SK-N-SH treated with all-trans-retinoic acid at 6 μM for 48 hours (cell line): ENCODE data around the gene MBTPS2.

Experiments used
- ATAC-seq: fragments of 200-7000 bp; cut with Tn5 transposase; 3 replicates; pipeline ENCODE4 v1.9.1; 2020; ENCODE audit warnings: mild to moderate bottlenecking, moderate library complexity
- ARNTL ChIP-seq: fragments of 450-650 bp; formaldehyde crosslinking; IDR thresholded peaks from 2 replicates; pipeline ENCODE4 v1.5.0; 2020; ENCODE audit warnings: low read depth, mild to moderate bottlenecking, moderate library complexity, borderline replicate concordance
- BACH2 ChIP-seq: fragments of 250-450 bp; sonication (Bioruptor Pico); IDR thresholded peaks from 2 replicates; pipeline ENCODE4 v1.9.0; 2021; ENCODE audit warnings: mild to moderate bottlenecking, borderline replicate concordance
- CREB5 ChIP-seq: fragments of 250-450 bp; sonication (Bioruptor Pico); IDR thresholded peaks from 2 replicates; pipeline ENCODE4 v1.5.1; 2020; ENCODE audit warnings: low read depth, mild to moderate bottlenecking, moderate library complexity
- CSDC2 ChIP-seq: fragments of 250-450 bp; sonication (Bioruptor Pico); IDR thresholded peaks from 2 replicates; pipeline ENCODE4 v1.5.0; 2020; ENCODE audit warnings: mild to moderate bottlenecking, moderate library complexity
- ESRRG ChIP-seq: fragments of 250-450 bp; sonication (Bioruptor Pico); IDR thresholded peaks from 2 replicates; pipeline ENCODE4 v1.6.1; 2021; ENCODE audit warnings: mild to moderate bottlenecking
- GLIS3 ChIP-seq: fragments of 250-450 bp; sonication (Bioruptor Pico); IDR thresholded peaks from 2 replicates; pipeline ENCODE4 v1.5.0; 2020; ENCODE audit warnings: mild to moderate bottlenecking, moderate library complexity
- ISL1 ChIP-seq: fragments of 250-450 bp; sonication (Bioruptor Pico); IDR thresholded peaks from 2 replicates; pipeline ENCODE4 v2.1.2; 2022; ENCODE audit warnings: mild to moderate bottlenecking, moderate library complexity
- OSR1 ChIP-seq: fragments of 250-450 bp; sonication (Bioruptor Pico); IDR thresholded peaks from 2 replicates; pipeline ENCODE4 v1.8.0; 2022; ENCODE audit warnings: moderate library complexity, mild to moderate bottlenecking, inconsistent platforms
- PATZ1 ChIP-seq: fragments of 250-450 bp; sonication (Bioruptor Pico); IDR thresholded peaks from 2 replicates; pipeline ENCODE4 v1.8.0; 2020; ENCODE audit warnings: mild to moderate bottlenecking, moderate library complexity, borderline replicate concordance
- POU6F1 ChIP-seq: fragments of 250-450 bp; sonication (Bioruptor Pico); IDR thresholded peaks from 2 replicates; pipeline ENCODE4 v1.8.0; 2021; ENCODE audit warnings: low read depth, mild to moderate bottlenecking, moderate library complexity, borderline replicate concordance
- PPARA ChIP-seq: fragments of 250-450 bp; sonication (Bioruptor Pico); IDR thresholded peaks from 2 replicates; pipeline ENCODE4 v1.5.0; 2020; ENCODE audit warnings: mild to moderate bottlenecking, borderline replicate concordance
- RARB ChIP-seq: fragments of 250-450 bp; sonication (Bioruptor Pico); IDR thresholded peaks from 2 replicates; pipeline ENCODE4 v1.8.0; 2021; ENCODE audit warnings: mild to moderate bottlenecking, moderate library complexity
- SNAI2 ChIP-seq: fragments of 250-450 bp; sonication (Bioruptor Pico); IDR thresholded peaks from 2 replicates; pipeline ENCODE4 v1.5.0; 2020; ENCODE audit warnings: mild to moderate bottlenecking, moderate library complexity
- TCF4 ChIP-seq: fragments of 250-450 bp; sonication (Bioruptor Pico); IDR thresholded peaks from 2 replicates; pipeline ENCODE4 v1.8.0; 2021; ENCODE audit warnings: mild to moderate bottlenecking, moderate library complexity, borderline replicate concordance
- TOX ChIP-seq: fragments of 250-450 bp; sonication (Bioruptor Pico); IDR thresholded peaks from 2 replicates; pipeline ENCODE4 v1.8.0; 2021; ENCODE audit warnings: mild to moderate bottlenecking, moderate library complexity, borderline replicate concordance
- ZC3H10 ChIP-seq: fragments of 250-450 bp; sonication (Bioruptor Pico); IDR thresholded peaks from 2 replicates; pipeline ENCODE4 v1.5.1; 2021; ENCODE audit warnings: mild to moderate bottlenecking, moderate library complexity
- ZFP3 ChIP-seq: fragments of 250-450 bp; sonication (Bioruptor Pico); IDR thresholded peaks from 2 replicates; pipeline ENCODE4 v1.5.0; 2020; ENCODE audit warnings: mild to moderate bottlenecking, moderate library complexity
- ZFP30 ChIP-seq: fragments of 450-650 bp; formaldehyde crosslinking; IDR thresholded peaks from 2 replicates; pipeline ENCODE4 v1.5.0; 2022; ENCODE audit warnings: mild to moderate bottlenecking, moderate library complexity
- ZNF565 ChIP-seq: fragments of 450-650 bp; formaldehyde crosslinking; conservative IDR thresholded peaks from 2 replicates; pipeline ENCODE4 v1.5.0; 2020; ENCODE audit warnings: low read depth, mild to moderate bottlenecking, moderate library complexity
- ZNF70 ChIP-seq: fragments of 450-650 bp; formaldehyde crosslinking; IDR thresholded peaks from 2 replicates; pipeline ENCODE4 v1.5.0; 2020; ENCODE audit warnings: mild to moderate bottlenecking, moderate library complexity
- ZNF8 ChIP-seq: fragments of 450-650 bp; formaldehyde crosslinking; IDR thresholded peaks from 2 replicates; pipeline ENCODE4 v1.5.0; 2020; ENCODE audit warnings: mild to moderate bottlenecking, moderate library complexity

The MBTPS2 gene

GRCh38 chrX:21853578-21853977, 14.2 kb downstream of the MBTPS2 start:
- ATAC-seq: no peak

GRCh38 chrX:21855937-21856415, 16.6 kb downstream of the MBTPS2 start, which contains the start of gene YY2:
Gene YY2, plus strand, starts transcription at chrX:21855987. Its CDS starts 498 bp downstream, at chrX:21856485.
- no peak for ATAC-seq
- no peak for TF ChIP-seq ZNF70 (CRISPR knock-in tag)
- no peak for TF ChIP-seq TCF4
- no peak for TF ChIP-seq ZNF8
- TF ChIP-seq PPARA (CRISPR knock-in tag): no peak
- no peak for TF ChIP-seq OSR1 (CRISPR knock-in tag)
- TF ChIP-seq POU6F1 (CRISPR knock-in tag): no peak
- no peak for TF ChIP-seq SNAI2
- TF ChIP-seq BACH2 (CRISPR knock-in tag): no peak
- TF ChIP-seq GLIS3 (CRISPR knock-in tag): no peak
- no peak for TF ChIP-seq PATZ1 (CRISPR knock-in tag)
- TF ChIP-seq, all 23 proteins: peak for 0

More at GRCh38 chrX:21853578-21853977, 14.2 kb downstream of the MBTPS2 start:
- TF ChIP-seq ARNTL (no peak), ZFP30 (CRISPR knock-in tag) (no peak), OSR1 (CRISPR knock-in tag) (no peak), ZFP3 (no peak), CSDC2 (no peak), ZC3H10 (CRISPR knock-in tag) (no peak), ZNF8 (no peak), PATZ1 (CRISPR knock-in tag) (no peak), ZNF565 (CRISPR knock-in tag) (no peak), RARB (CRISPR knock-in tag) (no peak)
- TF ChIP-seq, all 23 proteins: peak for 0

- no peak for ATAC-seq
- no peak for TF ChIP-seq GLIS3 (CRISPR knock-in tag)
- no peak for TF ChIP-seq ZNF8
- no peak for TF ChIP-seq ESRRG (CRISPR knock-in tag)
- TF ChIP-seq ISL1 (CRISPR knock-in tag): no peak
- no peak for TF ChIP-seq RARB (CRISPR knock-in tag)
- no peak for TF ChIP-seq ZFP3
- TF ChIP-seq CREB5 (CRISPR knock-in tag): no peak
- TF ChIP-seq PPARA (CRISPR knock-in tag): no peak
- TF ChIP-seq ZFP30 (CRISPR knock-in tag): no peak
- no peak for TF ChIP-seq TOX (CRISPR knock-in tag)
- no peak for TF ChIP-seq ZC3H10 (CRISPR knock-in tag)
- no peak for TF ChIP-seq PATZ1 (CRISPR knock-in tag)
- no peak for TF ChIP-seq CSDC2
- TF ChIP-seq ARNTL: no peak
- TF ChIP-seq OSR1 (CRISPR knock-in tag): no peak
- TF ChIP-seq ZNF565 (CRISPR knock-in tag): no peak
- no peak for TF ChIP-seq ZNF70 (CRISPR knock-in tag)
- TF ChIP-seq, all 23 proteins: peak for 0
Measured at GRCh38 chrX:21856504-21856903, 17.1 kb downstream of the MBTPS2 start.
